CD4-positive, CD25-positive, alpha-beta regulatory T cell (primary cell): ENCODE data around the gene HAUS6. TPM values are rescaled to one million over a fixed set of nuclear protein-coding genes. Genes with fewer than 3 reads are reported as not detected.

Source experiments
- polyA plus RNA-seq, 4 donors: library from polyadenylated mRNA; unstranded; fragments of 300-500 nt; fragmentation: Illumina TruSeq; gene quantifications; one replicate each; pipeline ENCODE4 v1.2.3, GENCODE V29; 2021
- total RNA-seq: library from RNA; stranded (reverse); gene quantifications from one replicate; pipeline ENCODE4 v1.2.3, GENCODE V29; 2022

HAUS6 gene
- total and polyA plus RNA-seq, 5 donors from 2014 or later = 4.5 to 13.2 (median 5.9) TPM

Other genes starting within 250 kb of the HAUS6 start
- gene SAXO1, start 69.7 kb downstream of the HAUS6 start, total RNA-seq = 0.30 TPM
- gene SAXO1, start 69.7 kb downstream of the HAUS6 start, polyA plus RNA-seq = under 1 TPM in 2 of 4 donors, not detected in 2; 0.03 to 0.10 TPM
- gene RRAGA, start 53.5 kb downstream of the HAUS6 start, total RNA-seq = 36.0 TPM
- gene RRAGA, start 53.5 kb downstream of the HAUS6 start, polyA plus RNA-seq = 100 to 1,000 TPM; 118 to 145 (median 124) TPM
- gene PLIN2, start 24.6 kb upstream of the HAUS6 start, total RNA-seq = 58.4 TPM
- 10 to 100 TPM; 72.0 to 93.1 (median 79.8) TPM for gene PLIN2, start 24.6 kb upstream of the HAUS6 start, polyA plus RNA-seq
- 47.7 TPM for gene DENND4C, start 127.8 kb upstream of the HAUS6 start, total RNA-seq
- 10 to 100 TPM; 25.6 to 34.4 (median 30.2) TPM for gene DENND4C, start 127.8 kb upstream of the HAUS6 start, polyA plus RNA-seq